GM23338 (cell line): ENCODE measurements around the gene STAM. TPM values are rescaled to one million over a fixed set of nuclear protein-coding genes. Genes with fewer than 3 reads are reported as not detected.

Source experiments
- ATAC-seq: fragments of 200-7000 bp; cut with Tn5 transposase; 3 replicates; pipeline ENCODE4 v1.9.1; 2020
- DNase-seq: peaks from one replicate; pipeline ENCODE4 v3.0.0-alpha.2; 2015; ENCODE audit warnings: low spot score
- H2AFZ ChIP-seq: fragments of 200-600 bp; sonication (generic); 2 replicates; pipeline ENCODE4 v1.8.0; 2016; ENCODE audit warnings: antibody characterized with exemption, mild to moderate bottlenecking, moderate library complexity
- H3F3A ChIP-seq: fragments of 200-600 bp; sonication (generic); replicated peaks from 2 replicates; pipeline ENCODE4 v1.8.0; 2017; ENCODE audit warnings: antibody characterized with exemption, mixed run types, low read depth
- H3K27ac ChIP-seq: fragments of 200-600 bp; sonication (generic); 2 replicates; pipeline ENCODE4 v1.6.1; 2016; ENCODE audit warnings: low read depth
- H3K27me3 ChIP-seq: fragments of 200-600 bp; sonication (generic); 2 replicates; pipeline ENCODE4 v1.8.0; 2016; ENCODE audit warnings: mild to moderate bottlenecking, mixed run types, moderate library complexity; ENCODE audit not compliant: insufficient read depth
- H3K36me3 ChIP-seq: fragments of 200-600 bp; sonication (generic); 2 replicates; pipeline ENCODE4 v1.8.0; 2016; ENCODE audit warnings: mild to moderate bottlenecking; ENCODE audit not compliant: insufficient read depth
- H3K4me1 ChIP-seq: fragments of 200-600 bp; sonication (generic); 2 replicates; pipeline ENCODE4 v1.8.0; 2016; ENCODE audit warnings: mild to moderate bottlenecking, moderate library complexity; ENCODE audit not compliant: insufficient read depth
- H3K4me2 ChIP-seq: fragments of 200-600 bp; sonication (generic); 2 replicates; pipeline ENCODE4 v1.7.1; 2017; ENCODE audit warnings: mixed run types
- H3K4me3 ChIP-seq: fragments of 200-600 bp; sonication (generic); 2 replicates; pipeline ENCODE4 v1.6.1; 2016; ENCODE audit warnings: mixed run types
- H3K79me2 ChIP-seq: fragments of 200-600 bp; sonication (generic); replicated peaks from 2 replicates; pipeline ENCODE4 v1.8.0; 2017; ENCODE audit warnings: mild to moderate bottlenecking; ENCODE audit not compliant: insufficient read depth
- H3K9me2 ChIP-seq: fragments of 200-600 bp; sonication (generic); 2 replicates; pipeline ENCODE4 v1.8.0; 2017; ENCODE audit not compliant: insufficient read depth
- H4K20me1 ChIP-seq: fragments of 200-600 bp; sonication (generic); replicated peaks from 2 replicates; pipeline ENCODE4 v1.8.0; 2017; ENCODE audit warnings: mild to moderate bottlenecking; ENCODE audit not compliant: insufficient read depth
- H3K27ac Mint-ChIP-seq: 2 replicates; pipeline ENCODE4 v1.8.0; 2020; ENCODE audit warnings: inconsistent platforms, mild to moderate bottlenecking, moderate library complexity, mixed read lengths
- H3K27me3 Mint-ChIP-seq: 3 replicates; pipeline ENCODE4 v1.8.0; 2022; ENCODE audit warnings: low read depth, mild to moderate bottlenecking, moderate library complexity, mixed read lengths, inconsistent platforms; ENCODE audit not compliant: insufficient read depth, poor library complexity
- H3K36me3 Mint-ChIP-seq: 3 replicates; pipeline ENCODE4 v1.8.0; 2021; ENCODE audit warnings: low read depth, mild to moderate bottlenecking, inconsistent platforms, moderate library complexity, mixed read lengths
- H3K4me1 Mint-ChIP-seq: 3 replicates; pipeline ENCODE4 v1.8.0; 2020; ENCODE audit warnings: mild to moderate bottlenecking, inconsistent platforms, mixed read lengths
- H3K4me3 Mint-ChIP-seq: 3 replicates; pipeline ENCODE4 v1.8.0; 2021; ENCODE audit warnings: moderate library complexity, mild to moderate bottlenecking, inconsistent platforms, mixed read lengths
- H3K9me3 Mint-ChIP-seq: 3 replicates; pipeline ENCODE4 v1.8.0; 2020; ENCODE audit warnings: moderate library complexity, mild to moderate bottlenecking, inconsistent platforms, mixed read lengths
- CREB1 ChIP-seq: fragments of 250-450 bp; sonication (Bioruptor Pico); IDR thresholded peaks from 2 replicates; pipeline ENCODE4 v1.5.0; 2020; ENCODE audit warnings: low read depth, mild to moderate bottlenecking, moderate library complexity
- ETS1 ChIP-seq: IDR thresholded peaks from 2 replicates; pipeline ENCODE4 v1.6.1; 2016; ENCODE audit warnings: antibody characterized with exemption
- EZH2 ChIP-seq: fragments of 200-600 bp; sonication (generic); IDR thresholded peaks from one replicate; pipeline ENCODE4 v1.8.0; 2017; ENCODE audit warnings: antibody characterized with exemption, mild to moderate bottlenecking, low read depth; ENCODE audit not compliant: unreplicated experiment
- EZH2phosphoT487 ChIP-seq: fragments of 200-600 bp; sonication (generic); IDR thresholded peaks from one replicate; pipeline ENCODE4 v1.8.1; 2018; ENCODE audit warnings: antibody characterized with exemption; ENCODE audit not compliant: unreplicated experiment
- JUNB ChIP-seq: IDR thresholded peaks from one replicate; pipeline ENCODE4 v1.6.1; 2016; ENCODE audit warnings: antibody characterized with exemption; ENCODE audit not compliant: unreplicated experiment
- NANOG ChIP-seq: IDR thresholded peaks from 2 replicates; pipeline ENCODE4 v1.6.1; 2016; ENCODE audit warnings: antibody characterized with exemption, borderline replicate concordance
- POLR2AphosphoS5 ChIP-seq: IDR thresholded peaks from 2 replicates; pipeline ENCODE4 v1.6.1; 2016; ENCODE audit warnings: antibody characterized with exemption, low read depth
- STAT1 ChIP-seq: IDR thresholded peaks from one replicate; pipeline ENCODE4 v1.6.1; 2016; ENCODE audit warnings: antibody characterized with exemption; ENCODE audit not compliant: unreplicated experiment
- ZNF114 ChIP-seq: fragments of 250-450 bp; sonication (Bioruptor Pico); IDR thresholded peaks from 2 replicates; pipeline ENCODE4 v1.5.0; 2020; ENCODE audit warnings: mild to moderate bottlenecking, moderate library complexity
- ZNF331 ChIP-seq: fragments of 250-450 bp; sonication (Bioruptor Pico); IDR thresholded peaks from 2 replicates; pipeline ENCODE4 v1.5.0; 2020; ENCODE audit warnings: low read depth, mild to moderate bottlenecking, moderate library complexity
- polyA plus RNA-seq: library from polyadenylated mRNA; unstranded; fragments of >200 nt; fragmentation: Nextera tagmentation; extraction: Ambion mirVana; gene quantifications from 2 replicates; pipeline ENCODE4 v1.2.1, GENCODE V29; 2016
- total RNA-seq: library from RNA; depleted of rRNA; stranded (reverse); fragments of >200 nt; shearing (Covaris generic); gene quantifications from 2 replicates; pipeline ENCODE4 v1.2.3, GENCODE V29; 2014
- TF ChIP-seq, protein P1 (sequence below), 2 experiments: fragments of 200-600 bp in 1 of 2; sonication (generic) in 1 of 2; conservative IDR thresholded peaks; 2 replicates each; pipeline versions ENCODE4 v1.5.1 to v1.6.1; 2016 to 2017; ENCODE audit warnings: antibody characterized with exemption in 2 of 2, low read depth in 2 of 2, mild to moderate bottlenecking in 2 of 2, moderate library complexity in 1 of 2
- TF ChIP-seq, protein P2 (sequence below): IDR thresholded peaks from one replicate; pipeline ENCODE4 v1.6.1; 2018; ENCODE audit warnings: antibody characterized with exemption; ENCODE audit not compliant: unreplicated experiment

The STAM gene
- total and polyA plus RNA-seq, 2 experiments from 2014 or later, result 28.8 to 40.5 TPM

GRCh38 chr10:17652585-17652984 lies 8.6 kb downstream of the STAM start:
- Histone ChIP-seq H3K27me3 (no peaks in the 10 kb centered on the region), H3K4me2 (no peak overlapping the region), H3K9me2 (no peaks in the 10 kb centered on the region), H2AFZ (no peak overlapping the region), H3F3A (no peaks in the 10 kb centered on the region; the same call in 1 of the 2 replicates), H3K4me1 (peaks cover 36% of the 10 kb centered on the region), H3K79me2 (peaks cover 97% of the 10 kb centered on the region), H3K4me3 (no peak overlapping the region), H3K27ac (no peak overlapping the region), H3K36me3 (peaks cover 6% of the 10 kb centered on the region; the same call in 1 of the 2 replicates), H4K20me1 (no peaks in the 10 kb centered on the region)
- ATAC-seq (no peak), DNase-seq (no peak)
- TF ChIP-seq STAT1 (no peak), EZH2 (no peak), NANOG (no peak), ZNF331 (CRISPR knock-in tag) (no peak), ZNF114 (no peak), CREB1 (CRISPR knock-in tag) (no peak), POLR2AphosphoS5 (no peak), ETS1 (no peak), EZH2phosphoT487 (no peak), JUNB (no peak)
- TF ChIP-seq, protein P1, sequence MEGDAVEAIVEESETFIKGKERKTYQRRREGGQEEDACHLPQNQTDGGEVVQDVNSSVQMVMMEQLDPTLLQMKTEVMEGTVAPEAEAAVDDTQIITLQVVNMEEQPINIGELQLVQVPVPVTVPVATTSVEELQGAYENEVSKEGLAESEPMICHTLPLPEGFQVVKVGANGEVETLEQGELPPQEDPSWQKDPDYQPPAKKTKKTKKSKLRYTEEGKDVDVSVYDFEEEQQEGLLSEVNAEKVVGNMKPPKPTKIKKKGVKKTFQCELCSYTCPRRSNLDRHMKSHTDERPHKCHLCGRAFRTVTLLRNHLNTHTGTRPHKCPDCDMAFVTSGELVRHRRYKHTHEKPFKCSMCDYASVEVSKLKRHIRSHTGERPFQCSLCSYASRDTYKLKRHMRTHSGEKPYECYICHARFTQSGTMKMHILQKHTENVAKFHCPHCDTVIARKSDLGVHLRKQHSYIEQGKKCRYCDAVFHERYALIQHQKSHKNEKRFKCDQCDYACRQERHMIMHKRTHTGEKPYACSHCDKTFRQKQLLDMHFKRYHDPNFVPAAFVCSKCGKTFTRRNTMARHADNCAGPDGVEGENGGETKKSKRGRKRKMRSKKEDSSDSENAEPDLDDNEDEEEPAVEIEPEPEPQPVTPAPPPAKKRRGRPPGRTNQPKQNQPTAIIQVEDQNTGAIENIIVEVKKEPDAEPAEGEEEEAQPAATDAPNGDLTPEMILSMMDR (conservative IDR thresholded peaks at IDR 0.05; ENCODE audit: low read depth in 2 of 2), result no peak
- TF ChIP-seq, protein P2, sequence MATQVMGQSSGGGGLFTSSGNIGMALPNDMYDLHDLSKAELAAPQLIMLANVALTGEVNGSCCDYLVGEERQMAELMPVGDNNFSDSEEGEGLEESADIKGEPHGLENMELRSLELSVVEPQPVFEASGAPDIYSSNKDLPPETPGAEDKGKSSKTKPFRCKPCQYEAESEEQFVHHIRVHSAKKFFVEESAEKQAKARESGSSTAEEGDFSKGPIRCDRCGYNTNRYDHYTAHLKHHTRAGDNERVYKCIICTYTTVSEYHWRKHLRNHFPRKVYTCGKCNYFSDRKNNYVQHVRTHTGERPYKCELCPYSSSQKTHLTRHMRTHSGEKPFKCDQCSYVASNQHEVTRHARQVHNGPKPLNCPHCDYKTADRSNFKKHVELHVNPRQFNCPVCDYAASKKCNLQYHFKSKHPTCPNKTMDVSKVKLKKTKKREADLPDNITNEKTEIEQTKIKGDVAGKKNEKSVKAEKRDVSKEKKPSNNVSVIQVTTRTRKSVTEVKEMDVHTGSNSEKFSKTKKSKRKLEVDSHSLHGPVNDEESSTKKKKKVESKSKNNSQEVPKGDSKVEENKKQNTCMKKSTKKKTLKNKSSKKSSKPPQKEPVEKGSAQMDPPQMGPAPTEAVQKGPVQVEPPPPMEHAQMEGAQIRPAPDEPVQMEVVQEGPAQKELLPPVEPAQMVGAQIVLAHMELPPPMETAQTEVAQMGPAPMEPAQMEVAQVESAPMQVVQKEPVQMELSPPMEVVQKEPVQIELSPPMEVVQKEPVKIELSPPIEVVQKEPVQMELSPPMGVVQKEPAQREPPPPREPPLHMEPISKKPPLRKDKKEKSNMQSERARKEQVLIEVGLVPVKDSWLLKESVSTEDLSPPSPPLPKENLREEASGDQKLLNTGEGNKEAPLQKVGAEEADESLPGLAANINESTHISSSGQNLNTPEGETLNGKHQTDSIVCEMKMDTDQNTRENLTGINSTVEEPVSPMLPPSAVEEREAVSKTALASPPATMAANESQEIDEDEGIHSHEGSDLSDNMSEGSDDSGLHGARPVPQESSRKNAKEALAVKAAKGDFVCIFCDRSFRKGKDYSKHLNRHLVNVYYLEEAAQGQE, result no peak
- Mint-ChIP-seq H3K9me3 (peaks cover 33% of the 10 kb centered on the region), H3K4me1 (peaks cover 18% of the 10 kb centered on the region), H3K36me3 (peaks cover 58% of the 10 kb centered on the region), H3K4me3 (no peak overlapping the region), H3K27ac (no peak overlapping the region), H3K27me3 (no peaks in the 10 kb centered on the region)
